Mammary epithelial cell (primary cell): ENCODE measurements around the gene ZNF3.

Experiments used
- CTCF ChIP-seq, 2 donors: IDR thresholded peaks in 1 of 2; conservative IDR thresholded peaks in 1 of 2; 2 replicates each; pipeline ENCODE4 v1.5.1; 2011 to 2012; ENCODE audit warnings: inconsistent platforms in 2 of 2, low read length in 2 of 2, mild to moderate bottlenecking in 2 of 2, control low read depth in 1 of 2, low read depth in 1 of 2; ENCODE audit not compliant: insufficient read depth in 1 of 2; ENCODE audit errors: extremely low read depth in 1 of 2
- EZH2 ChIP-seq: IDR thresholded peaks from 2 replicates; pipeline ENCODE4 v1.6.1; 2012; ENCODE audit warnings: low read length, inconsistent platforms, borderline replicate concordance

GRCh38 chr7:100124301-100125230 lies 43.0 kb upstream of the ZNF3 start:
- no peak for TF ChIP-seq CTCF (conservative IDR thresholded peaks at IDR 0.05 in 1 of 2, IDR thresholded peaks at IDR 0.05 in 1 of 2; ENCODE audit: extremely low read depth in 1 of 2, insufficient read depth in 1 of 2, low read depth in 1 of 2, low read length in 2 of 2)
- TF ChIP-seq EZH2, result no peak
